GM21423 (cell line): ENCODE measurements around the gene HOXA13.

Source experiments
- ATAC-seq: cut with Tn5 transposase; IDR thresholded peaks from one replicate; pipeline ENCODE4 v1.9.1; 2021; ENCODE audit warnings: mild to moderate bottlenecking, moderate library complexity; ENCODE audit not compliant: unreplicated experiment

Gene HOXA13

DNA sequence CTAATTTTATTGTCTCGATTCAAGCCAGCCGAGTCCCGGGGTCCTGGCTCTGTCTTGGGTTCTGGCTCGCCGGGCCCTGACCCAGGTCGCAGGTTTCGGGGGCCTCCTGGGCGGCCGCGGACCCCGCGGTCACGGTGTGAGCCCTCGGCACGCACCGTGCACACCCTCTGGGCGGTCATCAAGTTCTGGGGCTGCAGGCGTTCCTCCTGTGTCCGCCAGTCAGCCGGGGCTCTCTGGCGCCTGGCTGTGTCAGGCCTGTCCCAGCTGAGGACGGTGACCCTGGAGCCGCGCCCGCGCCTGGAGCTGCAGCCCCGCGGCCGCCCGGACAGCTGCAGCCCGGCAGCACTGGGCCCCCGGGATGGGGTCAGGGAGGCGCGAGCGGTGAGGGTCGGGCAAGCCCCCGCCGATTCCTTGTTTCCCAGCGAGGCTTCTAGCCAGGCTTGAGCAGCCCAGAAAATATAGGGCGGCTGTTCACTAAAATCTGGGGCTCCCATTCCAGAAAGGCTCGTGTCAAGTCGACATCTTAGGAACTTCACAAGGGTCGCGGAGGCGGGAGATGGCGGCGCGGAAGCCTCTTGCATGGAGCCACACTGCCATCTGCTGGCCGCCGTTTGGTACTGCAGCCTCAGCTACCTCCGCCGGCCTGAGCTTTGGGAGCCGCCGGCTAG, 39.2 kb downstream of the HOXA13 start:
- no peak for ATAC-seq

DNA sequence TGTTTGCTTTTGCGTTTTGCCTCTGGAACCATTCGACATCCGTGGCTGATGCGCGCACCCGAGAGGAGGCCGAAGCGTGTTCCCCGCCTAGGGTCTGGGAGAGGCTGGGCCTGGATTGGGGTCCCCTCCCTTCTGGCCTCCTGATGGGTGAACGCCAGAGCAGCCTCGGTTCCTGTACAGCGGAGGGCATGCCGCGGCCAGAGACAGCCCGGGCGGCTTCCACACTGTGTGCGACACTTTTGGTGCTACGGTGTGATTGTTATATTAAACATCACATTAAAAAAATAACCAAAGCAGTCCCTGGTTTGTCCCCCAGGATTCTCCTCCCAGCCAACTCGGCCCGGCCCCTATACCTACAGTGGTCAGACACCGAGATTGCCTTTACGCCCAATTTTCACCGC, 39.7 kb downstream of the HOXA13 start:
- no peak for ATAC-seq

DNA sequence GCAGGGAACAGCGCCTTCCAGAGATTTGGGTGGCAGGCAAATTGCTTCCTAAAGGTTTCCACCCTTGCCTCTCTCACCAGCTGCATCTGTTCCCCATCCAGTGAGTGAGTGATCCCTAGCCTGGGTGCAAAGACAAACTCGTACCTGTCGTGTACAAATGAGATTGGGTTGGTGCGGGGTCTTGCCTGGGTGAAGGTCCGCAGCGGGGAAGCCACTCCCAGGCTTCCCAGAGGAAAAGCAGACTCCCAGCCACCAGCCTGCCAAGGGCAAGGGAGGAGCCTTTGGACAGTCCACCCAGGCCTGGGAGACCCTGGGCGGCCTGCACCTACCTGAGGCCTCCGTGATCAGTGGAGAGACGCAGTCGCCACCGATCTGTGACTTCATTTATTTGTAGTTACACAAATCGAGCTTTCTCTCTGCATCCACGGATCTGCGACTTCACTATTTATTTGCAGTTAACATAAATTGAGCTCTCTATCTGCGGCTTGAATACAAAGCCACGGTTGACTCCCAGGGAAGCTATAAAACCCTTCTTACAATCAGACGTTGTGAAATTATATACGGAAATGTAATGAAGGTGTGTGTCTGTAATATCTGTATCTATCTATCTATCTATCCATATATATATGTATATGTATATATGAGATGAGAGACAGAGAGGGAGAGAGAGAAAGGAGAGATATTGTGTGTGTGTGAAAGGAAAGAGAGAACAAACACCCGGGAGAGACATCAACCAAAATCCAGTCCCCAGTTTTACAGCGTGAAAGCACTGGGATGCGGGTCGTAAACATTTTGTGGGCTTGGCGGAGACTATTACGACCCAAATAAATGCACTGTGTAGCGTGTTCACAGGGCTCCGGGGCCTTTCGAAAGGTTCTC, 40.4 kb downstream of the HOXA13 start:
- ATAC-seq: no peak

DNA sequence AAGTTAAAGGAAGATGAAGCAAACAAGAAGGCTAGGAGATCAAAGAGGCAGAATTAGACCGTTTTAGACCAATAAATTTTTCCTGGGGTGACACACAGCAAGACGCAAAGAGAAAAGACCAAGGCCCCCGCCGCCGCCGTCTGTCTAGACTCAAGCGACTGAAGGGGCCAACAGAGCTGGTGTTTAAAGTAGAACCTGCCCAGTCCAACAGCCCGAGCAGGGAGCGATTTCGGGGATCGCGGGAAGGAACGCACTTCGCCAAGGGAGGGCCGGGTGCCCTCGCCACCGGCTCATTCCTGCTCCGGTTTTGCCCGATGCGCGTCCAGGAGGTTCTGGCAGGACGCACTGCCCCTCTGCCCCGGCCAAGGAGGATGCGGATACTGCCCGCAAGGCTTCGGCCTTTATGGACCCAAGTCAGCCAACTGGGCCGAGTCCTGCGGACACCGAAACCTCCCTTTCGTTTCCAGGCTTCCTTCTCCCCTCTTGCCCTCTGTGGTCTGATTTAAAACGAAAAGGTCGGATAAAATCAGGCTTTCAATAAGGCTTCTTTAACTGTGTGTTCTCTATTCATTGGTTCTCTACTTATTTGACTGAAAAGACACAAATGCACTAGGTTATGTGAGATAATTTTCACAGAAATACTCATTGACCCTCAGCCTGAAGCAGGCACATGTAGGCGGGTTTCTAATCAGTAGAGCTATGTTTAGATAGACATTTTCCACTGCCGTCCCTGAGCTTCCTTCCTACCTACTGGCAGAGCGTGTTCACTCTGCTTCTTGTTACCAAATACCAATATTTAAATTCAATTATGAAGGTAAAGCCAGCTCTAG, 41.2 kb downstream of the HOXA13 start:
- ATAC-seq: no peak

DNA sequence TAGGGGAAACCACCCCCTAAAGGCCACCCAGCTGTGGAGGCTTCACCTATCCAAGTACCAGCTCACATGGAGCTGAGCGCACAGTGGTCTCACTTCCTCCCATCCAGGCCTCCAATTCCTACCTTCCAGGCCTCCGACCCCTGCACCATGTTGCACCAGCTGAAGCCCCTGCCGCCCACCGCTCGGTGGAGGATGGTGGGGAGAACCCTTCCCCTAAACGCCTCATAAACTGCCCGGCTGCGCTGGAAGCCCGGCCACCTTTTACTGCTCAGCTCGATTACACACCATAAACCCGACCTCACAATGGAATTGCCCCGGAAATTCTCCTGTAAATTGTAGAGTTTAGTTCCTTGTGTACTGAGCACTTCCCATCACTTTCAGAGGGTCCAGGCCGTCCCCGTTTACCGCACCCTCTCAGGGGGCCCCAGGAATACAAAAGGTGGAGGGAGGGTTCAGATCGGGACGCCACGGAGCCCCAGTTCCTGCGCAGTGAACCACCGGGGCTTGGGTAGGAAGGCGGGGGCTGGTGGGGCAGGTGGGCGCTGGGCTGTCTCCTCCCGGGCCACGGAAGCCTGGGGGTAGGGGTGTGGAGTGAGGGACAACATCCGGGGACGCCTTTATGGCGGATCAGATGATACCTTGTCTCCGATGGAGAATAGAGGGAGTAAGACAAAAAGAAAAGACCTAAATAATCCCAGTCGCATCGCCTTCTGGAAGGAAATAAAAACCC, 42.0 kb downstream of the HOXA13 start:
- ATAC-seq: no peak

DNA sequence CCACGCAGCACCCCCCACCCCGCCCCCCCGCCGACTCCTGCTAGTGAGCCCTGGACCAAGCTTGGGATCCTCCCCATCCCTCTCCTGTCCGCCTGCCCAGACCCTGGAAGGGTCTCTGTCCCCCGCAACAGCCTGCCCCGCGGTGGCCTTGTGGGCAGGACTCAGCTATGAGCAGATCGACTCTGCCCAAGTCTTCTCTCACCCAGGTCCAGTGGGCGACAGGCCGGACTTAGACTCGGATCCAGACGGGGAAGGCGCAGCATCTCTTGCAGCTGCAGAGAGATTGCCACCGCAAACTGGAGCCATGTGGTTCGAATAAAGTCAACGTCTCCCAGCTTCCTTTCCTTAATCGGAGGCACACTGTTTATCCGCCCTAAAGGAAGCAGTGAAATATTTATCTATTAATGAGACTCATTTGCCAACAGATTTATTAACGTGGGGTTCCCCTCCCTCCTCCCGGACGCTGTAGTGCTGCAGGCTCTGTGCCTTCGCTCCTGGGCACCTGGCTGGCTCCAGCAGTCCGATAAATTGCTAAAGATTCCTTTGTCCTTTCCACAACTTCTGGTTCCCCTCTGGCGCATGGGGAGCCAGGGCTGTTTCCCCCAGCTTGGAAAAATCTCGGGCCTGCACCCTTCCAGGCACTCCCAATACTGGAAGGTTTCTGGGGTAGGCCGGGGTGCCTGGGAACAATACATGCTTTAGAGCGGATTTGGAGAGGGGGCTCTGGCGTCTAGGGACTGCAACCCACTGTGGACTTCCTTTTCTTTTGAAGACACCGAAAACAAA, 42.8 kb downstream of the HOXA13 start:
- ATAC-seq: no peak

DNA sequence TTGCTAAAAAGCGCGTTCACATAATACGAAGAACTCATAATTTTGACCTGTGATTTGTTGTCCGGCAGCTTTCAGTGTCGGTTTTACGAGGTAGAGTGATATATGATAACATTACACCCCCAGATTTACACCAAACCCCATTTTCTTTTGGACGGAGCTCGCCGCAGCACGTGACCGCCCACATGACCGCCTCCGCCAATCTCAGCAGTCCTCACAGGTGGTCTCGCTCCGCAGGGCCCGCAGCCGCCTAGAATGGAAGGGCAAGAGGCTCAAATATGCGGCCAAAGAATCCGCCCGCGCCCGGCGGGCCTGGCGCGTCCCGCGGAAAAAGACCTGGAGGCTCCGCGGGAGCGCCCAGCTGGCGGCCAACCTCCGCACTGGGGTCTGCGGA, 43.4 kb downstream of the HOXA13 start, which contains the start of gene HOXA7:
TSS of gene HOXA7 (minus strand) at position 168 of the 391 bp plus-strand sequence. CDS start at position 38, 130 bp downstream.
- no peak for ATAC-seq

DNA sequence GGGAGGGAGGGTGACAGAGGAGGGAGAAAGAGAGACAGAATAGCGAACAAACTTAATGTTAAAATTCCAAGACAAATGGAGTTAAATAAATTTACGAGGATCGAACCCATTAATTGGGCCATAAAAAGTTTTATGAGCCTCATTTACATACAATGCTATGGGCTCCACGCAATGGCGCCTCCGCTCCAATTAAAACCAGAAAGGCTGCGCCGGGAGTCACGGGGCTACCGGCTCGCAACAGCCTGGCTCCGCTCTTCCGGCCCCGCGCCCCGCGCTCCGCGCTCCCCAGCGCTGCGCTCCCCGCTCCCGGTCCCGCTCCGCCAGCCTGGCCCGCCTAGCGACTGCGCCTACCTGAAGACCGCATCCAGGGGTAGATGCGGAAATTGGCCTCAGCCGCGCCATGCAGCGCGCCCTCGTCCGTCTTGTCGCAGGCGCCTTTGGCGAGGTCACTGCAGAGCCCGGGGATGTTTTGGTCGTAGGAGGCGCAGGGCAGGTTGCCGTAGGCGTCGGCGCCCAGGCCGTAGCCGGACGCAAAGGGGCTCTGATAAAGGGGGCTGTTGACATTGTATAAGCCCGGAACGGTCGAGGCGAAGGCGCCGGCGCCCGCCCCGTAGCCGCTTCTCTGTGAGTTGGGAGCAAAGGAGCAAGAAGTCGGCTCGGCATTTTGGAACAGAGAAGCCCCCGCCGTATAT, 43.9 kb downstream of the HOXA13 start:
- no peak for ATAC-seq

DNA sequence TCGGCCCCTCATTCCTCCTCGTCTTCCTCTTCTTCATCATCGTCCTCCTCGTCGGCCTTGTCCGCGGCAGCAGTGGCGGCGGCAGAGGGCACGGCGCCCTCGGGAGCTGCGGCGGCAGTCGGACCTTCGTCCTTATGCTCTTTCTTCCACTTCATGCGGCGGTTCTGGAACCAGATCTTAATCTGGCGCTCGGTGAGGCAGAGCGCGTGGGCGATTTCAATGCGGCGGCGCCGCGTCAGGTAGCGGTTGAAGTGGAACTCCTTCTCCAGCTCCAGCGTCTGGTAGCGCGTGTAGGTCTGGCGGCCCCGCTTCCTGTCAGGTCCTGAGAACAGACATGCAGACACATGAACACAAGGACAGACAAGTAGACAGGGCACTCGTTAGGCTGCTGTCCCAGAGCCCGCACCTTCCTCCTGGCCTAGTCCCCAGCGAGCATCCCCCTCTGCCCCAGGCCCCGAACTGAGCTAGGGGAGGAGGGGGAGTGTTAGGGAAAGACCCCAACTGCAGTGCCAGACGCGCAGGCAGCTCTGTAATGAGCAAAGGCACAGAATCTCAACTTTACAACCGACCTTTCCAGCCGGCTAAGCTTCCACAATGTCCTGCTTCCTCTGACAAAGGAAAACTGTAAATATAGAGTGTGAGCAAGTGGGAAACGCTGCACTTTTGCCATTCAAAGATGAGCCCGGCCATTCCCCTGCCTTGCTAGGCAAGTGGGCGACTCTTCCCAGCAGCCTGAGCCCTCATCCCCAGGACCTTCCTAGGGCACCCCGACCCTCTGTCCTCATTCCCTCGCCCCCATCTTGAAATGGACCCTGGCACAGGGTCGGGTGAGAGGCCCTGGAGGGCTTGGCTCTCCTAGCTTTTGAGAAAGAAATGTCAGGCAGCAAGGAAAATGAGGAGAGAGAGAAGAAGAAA, 44.7 kb downstream of the HOXA13 start:
- ATAC-seq: no peak

DNA sequence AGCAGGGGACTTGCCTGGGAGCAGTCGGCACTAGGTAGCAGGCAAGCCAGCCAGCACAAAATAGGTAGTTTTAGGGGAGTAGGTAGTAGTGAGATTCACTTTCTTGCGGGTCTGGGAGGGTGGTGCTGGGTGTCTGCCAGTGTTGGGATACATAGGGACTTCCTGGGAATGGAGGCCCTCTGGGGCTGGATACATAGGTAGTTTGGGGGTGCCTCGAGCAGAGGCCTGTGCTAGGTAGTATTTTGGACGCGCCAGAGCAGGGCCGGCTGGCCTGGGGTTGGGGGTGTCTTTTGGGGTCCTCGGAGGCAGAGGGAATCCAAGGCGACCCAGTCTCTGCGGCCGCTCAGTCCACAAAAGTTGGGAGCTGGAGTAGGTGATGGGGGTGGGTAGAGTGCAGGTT, 45.5 kb downstream of the HOXA13 start:
- no peak for ATAC-seq

DNA sequence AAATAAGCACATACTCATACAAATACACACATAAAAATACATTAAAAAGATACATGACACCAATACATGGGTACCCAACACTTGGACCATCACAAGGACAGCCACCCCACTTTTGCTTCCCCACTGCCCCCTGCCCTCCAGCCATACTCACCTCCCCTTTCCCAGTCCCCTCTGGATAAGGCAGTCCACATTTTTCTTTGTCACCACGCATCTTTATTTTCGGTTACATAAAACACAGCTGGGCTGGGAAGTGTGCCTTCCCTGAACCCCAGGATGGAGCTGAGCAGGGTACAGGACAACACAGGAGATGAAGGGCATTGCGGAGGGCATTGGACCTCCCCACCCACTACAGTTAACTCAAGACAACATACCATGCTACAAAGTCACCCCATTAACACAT, 46.4 kb downstream of the HOXA13 start:
- no peak for ATAC-seq

DNA sequence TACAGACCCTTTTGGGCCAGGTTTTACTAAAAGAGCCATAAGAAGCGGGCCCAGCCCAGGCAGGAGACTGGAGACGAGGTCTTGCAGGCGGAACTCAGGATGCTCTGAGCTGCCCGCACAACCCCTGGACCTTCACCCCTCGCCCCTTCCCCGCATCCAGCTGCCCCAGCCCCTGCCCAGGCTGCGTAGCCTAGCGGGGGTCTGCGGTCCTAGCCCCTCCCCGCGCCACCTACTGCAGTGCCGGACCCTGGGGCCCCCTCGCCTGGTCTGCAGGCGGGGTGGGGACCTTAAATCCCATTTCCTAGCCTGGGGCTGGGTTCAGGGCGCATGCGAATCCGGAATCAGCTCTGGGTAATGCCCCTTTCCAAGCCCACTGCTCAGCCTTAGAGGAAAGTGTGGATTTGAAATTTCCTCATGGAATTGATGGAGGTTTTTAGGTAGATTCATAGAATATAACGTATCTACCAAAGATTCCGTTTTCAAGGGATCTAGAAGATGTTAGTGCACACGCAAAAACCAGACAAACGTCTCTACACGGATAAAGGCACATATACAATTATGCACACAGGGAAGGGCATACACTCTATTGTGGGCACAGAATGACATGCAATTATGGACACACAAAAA, 47.0 kb downstream of the HOXA13 start:
- ATAC-seq: no peak

DNA sequence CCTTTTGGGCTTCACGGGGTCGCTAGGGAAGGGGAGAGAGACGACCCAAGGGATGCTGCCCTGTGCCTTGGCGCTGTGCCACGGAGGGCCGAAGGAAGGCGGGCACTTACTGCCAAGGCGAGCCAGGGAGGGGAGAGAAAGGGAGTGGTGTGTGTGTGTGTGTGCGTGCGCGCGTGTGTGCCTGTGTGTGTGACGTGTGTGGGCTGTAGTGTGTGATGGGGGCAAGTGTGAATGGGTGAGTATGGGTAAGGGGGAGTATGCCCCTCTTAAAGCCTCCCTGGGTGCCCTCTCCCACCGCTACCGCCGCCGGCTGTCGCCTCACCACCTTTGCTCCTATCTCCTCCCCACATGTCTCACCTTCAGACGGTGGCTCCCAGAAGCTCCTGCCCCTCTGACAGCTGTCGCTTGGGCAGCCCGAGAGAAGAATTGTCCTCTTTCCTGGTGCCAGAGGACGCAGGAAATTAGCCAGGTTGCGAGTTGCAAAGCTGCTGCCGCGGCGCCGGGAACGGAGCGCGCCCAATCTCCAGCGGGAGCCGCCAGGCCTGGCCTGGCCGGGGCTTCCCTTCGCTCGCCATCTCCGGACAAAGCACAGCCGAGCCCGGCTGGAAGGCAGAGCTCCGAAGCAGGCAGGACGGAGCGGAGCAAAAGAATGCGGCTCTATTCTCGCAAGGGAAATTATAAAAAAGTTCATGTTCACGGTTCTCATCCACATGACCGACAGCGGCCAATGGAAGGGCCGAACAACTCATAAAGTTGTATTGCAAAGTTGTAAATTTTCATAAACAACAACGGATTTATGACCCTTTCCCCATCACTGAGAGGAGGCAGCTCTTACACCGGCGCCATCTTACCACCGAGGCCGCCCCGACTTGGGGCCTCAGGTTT, 47.7 kb downstream of the HOXA13 start, which contains the start of gene HOXA3:
TSS of gene HOXA3 (minus strand) at position 653 of the 885 bp plus-strand sequence. CDS start 41,943 bp downstream, outside the sequence.
- ATAC-seq: no peak

DNA sequence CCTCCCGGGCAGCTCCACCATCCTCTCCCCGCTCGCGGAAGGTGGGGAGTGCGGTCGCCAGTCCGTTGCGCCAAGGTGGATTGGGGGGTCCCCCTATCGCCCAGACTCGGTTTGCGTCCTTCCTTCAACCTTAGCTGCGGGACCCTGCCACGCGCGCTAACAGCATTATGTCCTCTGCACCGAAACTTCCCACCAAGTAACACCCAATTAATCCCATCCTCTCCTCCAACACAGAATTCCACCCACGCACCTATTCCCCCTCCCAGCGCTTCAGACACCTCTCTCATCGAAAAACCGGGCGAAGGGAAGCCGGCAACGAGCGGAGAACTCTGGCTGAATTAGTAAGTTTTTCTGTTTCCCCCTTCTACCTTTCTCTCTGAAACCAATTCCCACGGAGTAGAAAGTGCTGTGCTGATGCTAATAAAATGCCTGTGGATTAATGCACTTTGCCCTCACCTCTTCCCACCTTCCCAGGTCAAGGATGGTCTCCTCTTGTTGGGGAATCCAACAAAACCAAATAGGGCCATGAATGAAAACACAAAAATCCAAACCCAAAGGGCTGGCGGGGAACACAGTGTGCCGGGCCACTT, 48.5 kb downstream of the HOXA13 start:
- ATAC-seq: no peak

DNA sequence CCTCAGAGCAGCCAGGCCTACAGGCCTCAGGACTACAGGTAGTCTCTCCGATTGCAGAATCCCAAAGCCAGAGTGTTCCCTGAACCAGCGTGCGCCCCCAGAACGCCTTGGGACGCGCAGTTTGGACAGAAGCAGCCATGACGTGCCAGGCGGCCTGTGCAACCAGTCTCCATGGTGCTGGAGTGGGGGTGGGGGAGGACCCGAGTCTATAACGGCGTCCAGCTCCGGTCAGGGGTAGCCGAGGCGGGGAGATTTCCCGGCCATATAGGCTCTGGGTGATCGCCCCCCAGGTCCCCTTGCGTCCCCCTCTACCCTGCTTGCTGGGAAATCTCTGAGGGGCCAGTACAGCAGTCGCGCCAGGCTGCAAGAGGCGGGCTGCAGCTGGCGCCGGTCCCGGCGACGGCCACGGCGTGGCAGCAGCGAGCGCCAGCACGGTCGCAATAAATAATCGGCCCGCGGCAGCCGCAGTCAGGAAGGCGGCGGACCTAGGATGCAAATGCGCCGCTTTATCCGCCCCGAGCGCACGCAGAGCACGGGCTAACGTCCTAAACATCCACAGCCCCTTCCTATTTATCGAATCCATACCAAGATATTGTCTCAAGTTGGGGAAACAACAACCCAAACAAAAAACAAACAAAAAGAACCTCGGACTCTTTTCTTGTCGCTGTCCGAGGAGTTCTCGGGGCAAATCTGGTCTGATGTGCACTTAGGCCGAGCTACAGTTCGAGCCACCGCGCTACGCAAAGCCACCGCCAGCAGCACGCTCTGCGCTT, 49.1 kb downstream of the HOXA13 start:
- ATAC-seq: peak; percentile 83
